ENCODE results near the gene JAZF1.

The JAZF1 gene

DNA sequence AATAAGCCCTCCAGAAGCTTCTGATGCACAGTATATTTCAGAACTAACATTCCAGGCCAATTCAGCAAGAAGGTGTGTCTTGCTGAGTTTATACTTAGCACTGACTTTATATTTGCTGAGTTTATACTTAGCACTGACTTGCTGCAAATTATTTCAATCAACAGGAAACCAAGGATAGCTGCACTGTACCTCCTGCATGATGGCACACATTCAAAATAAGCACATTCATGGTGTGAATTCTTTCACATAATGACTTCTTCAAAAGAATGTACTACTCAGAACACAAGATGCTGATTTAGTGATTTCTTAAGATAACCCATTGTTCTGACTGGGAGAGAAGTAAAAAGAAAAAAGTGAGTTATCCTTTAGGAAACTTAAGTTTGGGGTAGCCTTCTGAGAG lies 52.0 kb downstream of the JAZF1 start:
- Histone ChIP-seq H3K27me3 (replicated peaks) (no peaks in the 10 kb centered on the region), H3K4me3 (ENCODE audit: low read depth, low read length) (no peak overlapping the region), H3K36me3 (replicated peaks) (no peaks in the 10 kb centered on the region), H3K27ac (peak overlapping the region; percentile 35)
- TF ChIP-seq, protein P1, sequence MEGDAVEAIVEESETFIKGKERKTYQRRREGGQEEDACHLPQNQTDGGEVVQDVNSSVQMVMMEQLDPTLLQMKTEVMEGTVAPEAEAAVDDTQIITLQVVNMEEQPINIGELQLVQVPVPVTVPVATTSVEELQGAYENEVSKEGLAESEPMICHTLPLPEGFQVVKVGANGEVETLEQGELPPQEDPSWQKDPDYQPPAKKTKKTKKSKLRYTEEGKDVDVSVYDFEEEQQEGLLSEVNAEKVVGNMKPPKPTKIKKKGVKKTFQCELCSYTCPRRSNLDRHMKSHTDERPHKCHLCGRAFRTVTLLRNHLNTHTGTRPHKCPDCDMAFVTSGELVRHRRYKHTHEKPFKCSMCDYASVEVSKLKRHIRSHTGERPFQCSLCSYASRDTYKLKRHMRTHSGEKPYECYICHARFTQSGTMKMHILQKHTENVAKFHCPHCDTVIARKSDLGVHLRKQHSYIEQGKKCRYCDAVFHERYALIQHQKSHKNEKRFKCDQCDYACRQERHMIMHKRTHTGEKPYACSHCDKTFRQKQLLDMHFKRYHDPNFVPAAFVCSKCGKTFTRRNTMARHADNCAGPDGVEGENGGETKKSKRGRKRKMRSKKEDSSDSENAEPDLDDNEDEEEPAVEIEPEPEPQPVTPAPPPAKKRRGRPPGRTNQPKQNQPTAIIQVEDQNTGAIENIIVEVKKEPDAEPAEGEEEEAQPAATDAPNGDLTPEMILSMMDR (IDR thresholded peaks at IDR 0.05; ENCODE audit: low read depth, low read length, missing control alignments), result no peak
- peak; percentile 57 for DNase-seq
- in situ Hi-C loops (cut with HindIII; ENCODE audit: low pct_ligation_motif_present, low sequenced_read_pairs), result no loop called here

DNA sequence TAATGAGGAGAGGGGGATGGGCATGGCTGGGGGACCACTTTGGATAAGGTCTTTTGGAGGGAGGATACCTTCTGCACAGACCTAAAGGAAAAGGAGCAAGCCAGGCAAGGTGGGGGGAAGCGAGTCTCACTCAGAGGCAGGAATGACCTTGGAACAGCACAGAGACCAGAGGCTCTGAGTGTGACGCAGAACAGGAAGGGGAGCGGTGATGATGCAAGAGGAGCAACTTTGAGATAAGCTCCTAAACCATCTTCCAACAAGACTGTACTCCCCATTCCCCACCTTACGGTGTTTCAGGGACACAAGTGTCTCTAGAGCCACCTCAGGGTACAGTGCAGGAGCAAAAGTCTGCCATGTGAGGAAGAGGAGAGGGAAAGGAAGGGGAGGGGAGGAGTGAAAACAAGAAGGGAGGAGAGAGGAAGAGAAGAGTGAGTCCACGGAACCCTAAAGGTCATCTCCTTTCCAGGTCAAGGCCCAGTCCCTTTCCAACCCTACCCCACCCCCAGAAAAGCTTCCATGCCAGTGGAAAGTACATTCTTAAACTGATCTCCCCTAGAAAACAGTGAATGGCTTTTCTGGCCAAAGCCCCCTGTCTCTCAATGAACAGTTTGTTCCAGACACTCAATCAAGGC lies 54.1 kb downstream of the JAZF1 start:
- no peaks in the 10 kb centered on the region for H3K36me3 ChIP-seq (replicated peaks)
- H3K27ac ChIP-seq, result peak overlapping the region; percentile 22
- H3K4me3 ChIP-seq (ENCODE audit: low read depth, low read length), result no peak overlapping the region
- peak; percentile 35 for DNase-seq
- in situ Hi-C loops (cut with HindIII; ENCODE audit: low pct_ligation_motif_present, low sequenced_read_pairs), result no loop called here
- TF ChIP-seq, protein P1 (IDR thresholded peaks at IDR 0.05; ENCODE audit: low read depth, low read length, missing control alignments), result no peak
- H3K27me3 ChIP-seq (replicated peaks), result no peaks in the 10 kb centered on the region

GRCh38 chr7:28125431-28126409 lies 54.9 kb downstream of the JAZF1 start:
- DNase-seq, result no peak
- in situ Hi-C loops (cut with HindIII; ENCODE audit: low pct_ligation_motif_present, low sequenced_read_pairs), result no loop called here
- H3K27ac ChIP-seq, result peak overlapping the region; percentile 22
- TF ChIP-seq, protein P1 (IDR thresholded peaks at IDR 0.05; ENCODE audit: low read depth, low read length, missing control alignments), result no peak
- H3K4me3 ChIP-seq (ENCODE audit: low read depth, low read length), result no peak overlapping the region
- H3K36me3 ChIP-seq (replicated peaks), result no peaks in the 10 kb centered on the region
- H3K27me3 ChIP-seq (replicated peaks), result no peaks in the 10 kb centered on the region

DNA sequence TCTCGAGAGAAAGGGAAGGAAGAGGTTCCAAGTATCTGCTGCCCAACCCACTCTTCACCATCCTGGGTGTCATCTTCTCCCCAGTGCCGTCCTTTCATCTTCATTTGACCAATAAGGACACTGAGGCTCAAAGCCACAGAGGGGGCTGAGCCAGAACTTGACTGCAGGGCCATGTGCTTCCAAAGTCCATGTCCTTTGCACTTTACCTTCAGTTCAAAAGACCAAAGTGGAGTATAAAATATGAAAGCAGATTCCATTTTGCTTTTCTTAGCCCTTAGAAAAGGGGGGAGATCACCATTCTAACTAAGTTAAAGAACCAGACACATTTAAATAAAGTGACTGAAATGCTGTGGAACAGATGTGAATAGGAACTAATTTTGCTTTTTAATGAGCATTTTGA lies 56.2 kb downstream of the JAZF1 start:
- no peak overlapping the region for H3K4me3 ChIP-seq (ENCODE audit: low read depth, low read length)
- DNase-seq, result no peak
- TF ChIP-seq, protein P1 (IDR thresholded peaks at IDR 0.05; ENCODE audit: low read depth, low read length, missing control alignments), result no peak
- no peaks in the 10 kb centered on the region for H3K27me3 ChIP-seq (replicated peaks)
- in situ Hi-C loops (cut with HindIII; ENCODE audit: low pct_ligation_motif_present, low sequenced_read_pairs), result no loop called here
- no peaks in the 10 kb centered on the region for H3K36me3 ChIP-seq (replicated peaks)
- H3K27ac ChIP-seq, result no peak overlapping the region

DNA sequence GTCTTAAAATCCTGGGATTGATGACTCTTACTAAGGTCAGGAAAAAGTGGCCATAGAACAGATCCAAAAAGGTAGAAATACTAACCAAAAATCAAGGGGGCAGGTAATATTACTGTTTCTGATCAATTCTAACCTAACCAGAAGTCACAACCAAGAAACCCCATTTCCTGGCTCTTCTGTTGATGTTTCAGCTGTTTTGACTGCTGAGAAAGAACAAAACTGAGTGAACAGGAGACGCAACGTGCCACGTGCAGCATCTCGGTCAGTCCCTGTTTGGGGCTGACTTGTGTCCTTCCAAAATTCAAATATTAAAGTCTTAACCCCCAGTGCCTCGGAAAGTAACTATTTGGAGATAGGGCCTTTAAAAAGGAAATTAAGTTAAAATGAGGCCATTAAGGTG lies 56.8 kb downstream of the JAZF1 start:
- TF ChIP-seq, protein P1 (IDR thresholded peaks at IDR 0.05; ENCODE audit: low read depth, low read length, missing control alignments), result no peak
- Histone ChIP-seq H3K27me3 (replicated peaks) (no peaks in the 10 kb centered on the region), H3K4me3 (ENCODE audit: low read depth, low read length) (no peak overlapping the region), H3K27ac (no peak overlapping the region), H3K36me3 (replicated peaks) (no peaks in the 10 kb centered on the region)
- in situ Hi-C loops (cut with HindIII; ENCODE audit: low pct_ligation_motif_present, low sequenced_read_pairs), result no loop called here
- DNase-seq, result no peak

All from brain microvascular endothelial cell (primary cell).